IPS-20b (cell line): ENCODE results near the gene SF3B1.
"Not testable (repeated sequence)": the region's sequence is repeated elsewhere in the genome, so short reads cannot be mapped to it uniquely, and the experiment has no call there.

Experiments used
- H3K27ac ChIP-seq: one replicate; pipeline ENCODE4 v1.5.1; 2013; ENCODE audit warnings: low read length
- H3K27me3 ChIP-seq: 2 replicates; pipeline ENCODE4 v1.6.1; 2013; ENCODE audit warnings: mild to moderate bottlenecking, low read length, inconsistent platforms; ENCODE audit not compliant: insufficient read depth
- H3K36me3 ChIP-seq: 2 replicates; pipeline ENCODE4 v1.6.1; 2013; ENCODE audit warnings: low read depth, mild to moderate bottlenecking, inconsistent platforms, low read length, moderate library complexity; ENCODE audit not compliant: insufficient read depth
- H3K4me1 ChIP-seq: 2 replicates; pipeline ENCODE4 v1.6.1; 2013; ENCODE audit warnings: mild to moderate bottlenecking, control low read depth, inconsistent platforms, low read length, moderate library complexity; ENCODE audit not compliant: insufficient read depth
- H3K4me3 ChIP-seq: 2 replicates; pipeline ENCODE4 v1.5.1; 2013; ENCODE audit warnings: mild to moderate bottlenecking, low read length, inconsistent platforms
- H3K9ac ChIP-seq: 2 replicates; pipeline ENCODE4 v1.6.1; 2013; ENCODE audit warnings: low read depth, mild to moderate bottlenecking, inconsistent platforms, low read length, moderate library complexity
- H3K9me3 ChIP-seq: 2 replicates; pipeline ENCODE4 v1.6.1; 2013; ENCODE audit warnings: mild to moderate bottlenecking, low read depth, low read length, inconsistent platforms; ENCODE audit not compliant: insufficient read depth

Gene SF3B1

GRCh38 chr2:197391220-197391717 is 43.6 kb downstream of the SF3B1 start:
- Histone ChIP-seq H3K27ac (no peak overlapping the region), H3K27me3 (no peaks in the 10 kb centered on the region), H3K4me1 (no peaks in the 10 kb centered on the region), H3K9ac (no peak overlapping the region), H3K4me3 (no peak overlapping the region), H3K36me3 (peaks cover 56% of the 10 kb centered on the region), H3K9me3 (no peaks in the 10 kb centered on the region)

DNA sequence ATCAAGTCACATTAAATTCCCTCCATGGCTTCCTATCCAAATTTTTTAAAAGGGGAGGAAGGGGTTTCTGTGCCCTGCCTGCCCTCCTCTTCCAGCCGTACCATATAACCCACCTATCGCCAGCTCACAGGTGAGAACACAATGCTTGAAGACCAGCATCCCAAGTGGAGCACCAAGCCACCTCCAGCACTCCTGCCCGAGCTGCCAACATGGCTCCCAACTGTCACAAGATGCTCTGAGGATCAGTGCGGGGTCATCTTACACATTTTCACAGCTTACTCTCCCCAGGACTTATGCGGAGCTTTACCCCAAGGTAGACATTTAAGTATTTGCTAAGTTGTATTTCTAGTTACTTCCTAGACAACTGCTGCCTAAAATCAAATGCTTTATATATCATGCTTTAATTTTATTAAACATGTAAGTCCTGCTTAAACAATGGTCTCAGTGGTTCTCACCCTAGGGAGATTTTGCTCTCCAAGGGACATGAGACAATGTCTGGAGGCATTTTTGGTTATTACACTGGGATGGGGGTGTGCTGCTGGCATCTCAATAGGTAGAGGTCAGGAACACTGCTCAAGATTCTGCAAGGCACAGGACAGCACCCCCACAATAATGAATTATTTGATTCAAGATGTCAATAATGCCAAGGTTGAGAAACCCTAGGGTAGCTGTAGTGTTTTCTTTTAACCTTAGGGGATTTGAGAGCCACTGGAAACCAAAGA is 45.8 kb downstream of the SF3B1 start:
- Histone ChIP-seq H3K9me3 (no peaks in the 10 kb centered on the region), H3K36me3 (peaks cover 34% of the 10 kb centered on the region), H3K4me1 (no peaks in the 10 kb centered on the region), H3K27me3 (no peaks in the 10 kb centered on the region), H3K27ac (no peak overlapping the region), H3K9ac (no peak overlapping the region), H3K4me3 (no peak overlapping the region)

DNA sequence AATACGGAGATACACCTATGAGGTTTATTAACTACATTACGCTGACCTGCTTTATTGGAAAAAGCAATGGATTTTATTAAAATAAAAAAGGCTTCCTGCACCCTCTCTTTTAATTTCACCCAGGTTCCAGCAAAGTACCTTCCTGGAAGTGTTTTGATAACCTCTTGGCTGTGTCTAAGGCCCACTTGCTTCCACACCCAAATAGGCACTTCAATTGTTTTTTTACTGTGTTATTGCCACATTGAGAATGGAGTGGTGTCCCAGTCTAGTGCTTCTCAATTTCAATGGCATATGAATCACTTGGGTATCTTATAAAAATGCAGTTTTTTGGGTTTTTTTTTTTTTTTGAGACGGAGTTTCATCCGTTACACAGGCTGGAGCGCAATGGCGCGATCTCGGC is 47.6 kb downstream of the SF3B1 start:
- H3K9ac ChIP-seq = no peak overlapping the region
- H3K27ac ChIP-seq = no peak overlapping the region
- no peaks in the 10 kb centered on the region for H3K4me1 ChIP-seq
- no peaks in the 10 kb centered on the region for H3K27me3 ChIP-seq
- H3K9me3 ChIP-seq = no peaks in the 10 kb centered on the region
- H3K36me3 ChIP-seq = peaks cover 16% of the 10 kb centered on the region
- H3K4me3 ChIP-seq = no peak overlapping the region

DNA sequence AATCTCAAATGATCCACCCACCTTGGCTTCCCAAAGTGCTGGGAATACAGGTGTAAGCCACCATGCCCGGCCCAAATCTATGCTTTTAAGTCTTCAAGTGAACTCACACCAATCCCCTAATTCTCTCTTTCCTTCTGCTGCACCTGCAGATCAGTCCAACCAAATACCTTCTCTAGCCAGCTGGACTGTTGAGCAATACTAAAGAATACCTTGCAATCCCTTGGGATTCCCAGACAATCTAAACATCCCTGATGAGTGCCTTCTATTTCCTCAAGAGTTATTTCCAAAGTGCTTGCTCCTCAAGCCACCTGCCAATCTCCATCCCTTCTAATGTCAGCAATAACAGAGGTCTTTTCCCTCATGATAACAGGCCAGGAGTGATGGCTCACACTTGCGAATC is 48.6 kb downstream of the SF3B1 start:
- H3K9ac ChIP-seq = no peak overlapping the region
- no peak overlapping the region for H3K27ac ChIP-seq
- no peaks in the 10 kb centered on the region for H3K9me3 ChIP-seq

GRCh38 chr2:197383825-197384224 is 51.0 kb downstream of the SF3B1 start:
- Histone ChIP-seq H3K4me3 (no peak overlapping the region), H3K9me3 (no peaks in the 10 kb centered on the region), H3K4me1 (no peaks in the 10 kb centered on the region), H3K27ac (no peak overlapping the region), H3K9ac (no peak overlapping the region), H3K36me3 (no peaks in the 10 kb centered on the region), H3K27me3 (no peaks in the 10 kb centered on the region)

More for the DNA sequence above, 48.6 kb downstream of the SF3B1 start:
- Histone ChIP-seq H3K27me3 (no peaks in the 10 kb centered on the region), H3K4me1 (no peaks in the 10 kb centered on the region), H3K36me3 (peaks cover 7% of the 10 kb centered on the region), H3K4me3 (no peak overlapping the region)

DNA sequence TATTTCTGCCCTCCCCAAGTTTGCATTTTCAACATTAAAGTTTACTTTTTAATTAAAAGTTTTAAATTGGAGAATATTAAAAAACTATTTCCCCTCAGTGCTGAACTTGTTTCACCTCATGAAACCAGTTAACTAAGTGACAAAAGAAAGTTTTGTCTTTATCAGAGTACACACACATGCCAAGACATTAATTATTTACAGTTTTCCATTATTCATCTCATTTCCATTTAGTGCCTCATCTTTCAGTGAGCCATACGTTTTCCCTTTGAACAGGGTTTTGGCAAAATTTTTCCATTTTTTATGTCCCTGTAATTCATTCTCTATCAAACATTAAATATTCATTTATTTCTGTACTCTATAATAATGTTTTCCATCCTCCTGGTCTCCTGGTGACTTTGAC is 53.2 kb downstream of the SF3B1 start:
- Histone ChIP-seq H3K4me3 (no peak overlapping the region), H3K9ac (no peak overlapping the region), H3K4me1 (no peaks in the 10 kb centered on the region), H3K27me3 (no peaks in the 10 kb centered on the region), H3K9me3 (no peaks in the 10 kb centered on the region), H3K36me3 (no peaks in the 10 kb centered on the region), H3K27ac (no peak overlapping the region)

DNA sequence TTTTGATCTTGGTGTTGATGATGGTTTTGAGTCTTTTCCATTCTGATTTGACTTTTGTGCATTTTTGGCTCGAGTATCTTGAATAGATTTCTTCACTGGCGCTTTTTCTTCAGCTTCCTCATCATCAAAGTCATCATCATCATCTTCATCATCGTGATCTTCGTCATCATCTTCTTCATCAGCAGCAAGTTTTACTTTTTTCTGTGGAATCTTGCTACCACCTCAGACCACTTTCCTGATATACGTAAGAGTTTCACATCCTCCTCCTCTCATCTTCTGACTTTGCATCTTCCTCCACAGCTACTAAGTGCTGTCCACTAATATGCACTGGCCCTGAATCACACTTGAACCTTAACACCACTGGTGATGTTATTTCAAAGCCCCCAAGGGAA is 54.9 kb downstream of the SF3B1 start:
- H3K9me3 ChIP-seq, H3K4me3 ChIP-seq, H3K27ac ChIP-seq, H3K36me3 ChIP-seq, H3K9ac ChIP-seq, H3K27me3 ChIP-seq, H3K4me1 ChIP-seq: not testable (repeated sequence)

DNA sequence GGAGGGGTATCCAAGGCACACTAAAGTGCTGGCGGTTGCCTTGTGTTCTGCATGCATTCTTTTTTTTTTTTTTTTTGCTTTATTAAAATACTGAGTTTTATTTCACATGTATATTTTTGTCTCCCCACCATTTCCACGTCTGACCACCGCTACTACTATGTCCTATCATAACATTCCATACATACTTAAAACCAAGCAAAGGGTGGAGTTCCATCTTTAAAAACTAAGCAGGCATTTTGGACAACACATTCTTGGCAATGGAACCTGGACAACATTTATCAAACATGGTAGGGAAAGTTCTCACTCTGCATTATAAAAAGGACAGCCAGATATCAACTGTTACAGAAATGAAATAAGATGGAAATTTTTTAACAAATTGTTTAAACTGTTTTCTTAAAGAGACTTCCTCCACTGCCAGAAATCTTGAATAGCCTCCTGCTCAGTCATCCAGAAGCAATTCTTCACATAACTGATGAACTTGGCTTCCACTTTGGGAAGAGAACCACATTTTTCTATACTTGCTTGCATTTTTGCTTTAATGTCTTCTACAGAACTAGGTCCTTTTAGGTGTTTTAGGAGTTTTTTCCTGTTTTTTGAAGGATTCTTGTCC is 55.4 kb downstream of the SF3B1 start:
- not testable (repeated sequence) for H3K4me1 ChIP-seq, H3K9ac ChIP-seq, H3K9me3 ChIP-seq, H3K27me3 ChIP-seq, H3K36me3 ChIP-seq, H3K4me3 ChIP-seq, H3K27ac ChIP-seq

DNA sequence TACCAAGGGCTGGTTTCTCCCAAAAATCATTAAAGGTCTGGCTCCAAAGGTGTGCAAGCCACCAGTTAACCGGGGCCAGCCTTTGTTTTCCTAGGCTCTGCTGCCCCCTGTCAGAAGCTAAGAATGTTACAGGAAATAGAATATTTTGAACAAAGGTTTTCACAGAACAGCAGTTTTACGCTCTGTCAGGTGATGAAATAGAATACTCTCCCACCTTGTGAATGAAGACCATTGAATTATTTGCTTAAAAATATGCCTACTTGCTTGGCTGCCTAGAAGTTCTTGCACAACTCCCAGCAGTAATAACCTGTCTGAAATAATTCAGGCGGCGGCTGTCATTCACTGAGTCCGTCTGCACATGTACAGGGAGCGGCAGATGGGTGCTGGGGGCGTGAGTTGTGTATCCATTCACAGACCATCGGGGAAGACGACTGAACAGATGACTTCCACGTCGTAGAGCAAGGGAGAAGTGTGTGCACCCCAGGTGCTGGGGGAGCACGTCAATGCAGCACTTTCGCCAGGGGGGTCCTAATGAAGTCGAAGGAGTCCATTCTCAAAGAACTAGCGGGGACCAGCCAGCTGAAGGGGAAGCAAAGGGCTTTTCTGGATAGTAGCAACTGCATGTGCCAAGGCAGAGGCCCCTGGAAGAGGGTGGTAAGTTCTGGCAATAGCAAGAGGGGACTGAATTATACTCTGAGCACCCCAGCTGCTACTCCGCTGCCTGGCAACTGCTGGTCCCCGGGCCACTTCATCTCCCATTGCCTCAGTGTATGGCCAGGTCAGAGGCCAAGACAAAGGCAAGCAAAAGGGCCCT is 56.1 kb downstream of the SF3B1 start:
- Histone ChIP-seq H3K4me3 (no peak overlapping the region), H3K27ac (no peak overlapping the region), H3K27me3 (no peaks in the 10 kb centered on the region), H3K9ac (no peak overlapping the region), H3K4me1 (no peaks in the 10 kb centered on the region), H3K36me3 (no peaks in the 10 kb centered on the region), H3K9me3 (no peaks in the 10 kb centered on the region)

- no peak overlapping the region for H3K9ac ChIP-seq
- no peak overlapping the region for H3K4me3 ChIP-seq
- H3K4me1 ChIP-seq = no peaks in the 10 kb centered on the region
Observed at GRCh38 chr2:197378086-197378485, 56.7 kb downstream of the SF3B1 start.

GRCh38 chr2:197377670-197378069 is 57.2 kb downstream of the SF3B1 start:
- Histone ChIP-seq H3K36me3 (no peaks in the 10 kb centered on the region), H3K27me3 (no peaks in the 10 kb centered on the region)

More at GRCh38 chr2:197378086-197378485, 56.7 kb downstream of the SF3B1 start:
- no peak overlapping the region for H3K27ac ChIP-seq
- no peaks in the 10 kb centered on the region for H3K27me3 ChIP-seq
- H3K9me3 ChIP-seq = no peaks in the 10 kb centered on the region
- no peaks in the 10 kb centered on the region for H3K36me3 ChIP-seq

GRCh38 chr2:197372592-197372991 is 62.2 kb downstream of the SF3B1 start:
- no peak overlapping the region for H3K9ac ChIP-seq
- H3K4me3 ChIP-seq = no peak overlapping the region
- no peak overlapping the region for H3K27ac ChIP-seq
- no peaks in the 10 kb centered on the region for H3K9me3 ChIP-seq
- H3K27me3 ChIP-seq = no peaks in the 10 kb centered on the region
- no peaks in the 10 kb centered on the region for H3K36me3 ChIP-seq
- H3K4me1 ChIP-seq = no peaks in the 10 kb centered on the region

More at GRCh38 chr2:197377670-197378069, 57.2 kb downstream of the SF3B1 start:
- Histone ChIP-seq H3K9ac (no peak overlapping the region), H3K27ac (no peak overlapping the region), H3K9me3 (no peaks in the 10 kb centered on the region), H3K4me3 (no peak overlapping the region), H3K4me1 (no peaks in the 10 kb centered on the region)
